Fibroblast of skin of back (primary cell): ENCODE results near the gene PEX11A. TPM values are rescaled to one million over a fixed set of nuclear protein-coding genes. Genes with fewer than 3 reads are reported as not detected.
A peak's percentile ranks its signal among the peaks of the same experiment; 100 is the strongest.
"Not testable (repeated sequence)": the region's sequence is repeated elsewhere in the genome, so short reads cannot be mapped to it uniquely, and the experiment has no call there.

Experiments
- DNase-seq: peaks from one replicate; pipeline ENCODE4 v3.0.0-alpha.2; 2013
- polyA plus RNA-seq, 2 experiments: library from polyadenylated mRNA; unstranded; fragments of 120-200 nt; gene quantifications; one replicate each; pipeline ENCODE4 v1.2.1, GENCODE V29; 2013; ENCODE audit not compliant: insufficient read length in 2 of 2

PEX11A gene, protein sequence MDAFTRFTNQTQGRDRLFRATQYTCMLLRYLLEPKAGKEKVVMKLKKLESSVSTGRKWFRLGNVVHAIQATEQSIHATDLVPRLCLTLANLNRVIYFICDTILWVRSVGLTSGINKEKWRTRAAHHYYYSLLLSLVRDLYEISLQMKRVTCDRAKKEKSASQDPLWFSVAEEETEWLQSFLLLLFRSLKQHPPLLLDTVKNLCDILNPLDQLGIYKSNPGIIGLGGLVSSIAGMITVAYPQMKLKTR
- 4.5 TPM for polyA plus RNA-seq (2013, experiment 1 of 2; ENCODE audit: insufficient read length)
- polyA plus RNA-seq (2013, experiment 2 of 2; ENCODE audit: insufficient read length) = 3.5 TPM

DNA sequence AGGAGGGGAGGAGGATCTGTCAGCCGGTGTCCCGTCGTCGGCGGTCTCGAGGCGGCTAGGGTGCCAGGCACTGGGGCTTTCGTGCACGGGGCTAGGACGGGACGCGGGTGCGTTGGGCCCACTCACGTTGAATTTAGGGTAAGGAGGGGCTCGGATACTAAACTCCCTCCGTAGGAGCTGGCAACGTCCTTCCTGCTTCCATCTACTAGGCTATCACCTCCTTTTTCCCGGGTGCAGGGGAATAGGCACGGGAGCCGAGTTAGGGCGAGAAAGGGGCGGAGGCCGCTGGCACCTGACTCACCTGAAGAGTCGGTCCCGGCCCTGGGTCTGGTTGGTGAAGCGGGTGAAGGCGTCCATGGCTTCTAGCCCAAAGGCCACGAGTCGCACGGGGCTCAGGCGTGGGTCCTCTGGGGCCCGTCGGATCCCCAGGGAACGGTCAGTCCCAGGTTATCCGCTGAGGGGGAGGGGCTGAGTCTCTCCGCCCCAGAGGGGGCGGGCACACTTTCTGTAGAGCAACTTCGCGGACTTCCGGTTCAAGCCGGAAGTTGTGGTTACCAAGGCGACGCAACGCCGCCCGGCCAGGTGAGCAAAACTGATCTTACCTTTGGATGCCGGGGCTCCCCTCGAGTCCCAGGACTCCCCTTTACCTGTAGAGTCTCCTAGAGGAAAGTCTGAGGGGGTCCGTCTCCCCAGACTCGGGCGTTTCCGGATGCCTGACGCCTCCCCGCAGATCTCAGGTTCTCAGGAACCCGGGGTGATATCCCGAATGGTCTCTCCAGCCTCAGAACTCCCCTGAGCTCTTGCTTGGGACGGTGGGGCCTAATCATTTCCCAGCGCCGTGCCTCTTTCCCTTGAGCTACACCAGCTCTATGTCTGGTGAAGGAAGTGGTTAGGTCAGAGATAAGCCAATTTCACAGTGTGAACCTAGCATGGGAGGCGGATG lies at the start of gene PEX11A, which contains the start of gene WDR93:
PEX11A (minus strand) TSS at position 479 of the 943 bp plus-strand sequence; CDS start at position 357, 122 bp downstream.
WDR93 (plus strand) TSS at position 536 of the 943 bp plus-strand sequence. CDS start 10,936 bp downstream, outside the sequence.
- DNase-seq = peak; percentile 72

DNA sequence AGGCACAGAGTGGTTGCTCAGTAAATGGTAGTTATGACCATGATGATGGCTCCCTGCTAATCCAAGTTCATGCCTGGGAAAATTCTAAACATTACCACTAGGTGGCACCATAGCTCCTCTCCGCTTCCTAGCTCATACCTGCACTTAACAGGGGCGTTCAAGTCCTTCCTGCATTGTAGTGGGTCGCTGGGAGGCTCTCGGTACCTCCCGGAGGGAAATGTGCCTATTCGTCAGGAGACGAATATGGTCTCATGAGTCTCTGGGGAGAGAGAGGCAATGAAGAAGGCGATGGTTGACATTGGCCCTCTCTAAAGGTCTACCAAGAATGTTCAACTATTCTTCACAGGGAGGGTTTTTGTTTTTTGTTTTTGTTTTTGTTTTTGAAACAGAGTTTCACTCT lies 49.6 kb upstream of the PEX11A start:
- peak; percentile 65 for DNase-seq

DNA sequence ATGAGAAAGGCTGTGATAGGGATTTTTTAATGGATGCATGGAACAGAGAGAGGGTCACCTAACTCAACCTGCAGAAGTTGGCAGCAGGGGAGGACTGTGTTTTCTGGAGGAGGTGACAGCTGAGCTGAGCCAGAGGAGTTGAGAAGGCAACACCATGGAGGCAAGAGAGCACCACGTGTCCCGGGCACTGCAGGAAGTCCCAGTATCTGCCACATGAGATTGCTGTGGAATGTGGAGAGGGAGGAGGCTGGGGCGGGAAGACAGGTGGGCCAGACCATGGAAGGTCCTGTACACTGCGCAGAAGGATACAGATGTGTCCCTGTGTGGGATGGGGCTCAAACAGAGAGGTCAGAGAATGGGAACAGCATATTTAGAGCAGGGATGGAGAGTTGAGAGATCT lies 45.2 kb upstream of the PEX11A start:
- no peak for DNase-seq

DNA sequence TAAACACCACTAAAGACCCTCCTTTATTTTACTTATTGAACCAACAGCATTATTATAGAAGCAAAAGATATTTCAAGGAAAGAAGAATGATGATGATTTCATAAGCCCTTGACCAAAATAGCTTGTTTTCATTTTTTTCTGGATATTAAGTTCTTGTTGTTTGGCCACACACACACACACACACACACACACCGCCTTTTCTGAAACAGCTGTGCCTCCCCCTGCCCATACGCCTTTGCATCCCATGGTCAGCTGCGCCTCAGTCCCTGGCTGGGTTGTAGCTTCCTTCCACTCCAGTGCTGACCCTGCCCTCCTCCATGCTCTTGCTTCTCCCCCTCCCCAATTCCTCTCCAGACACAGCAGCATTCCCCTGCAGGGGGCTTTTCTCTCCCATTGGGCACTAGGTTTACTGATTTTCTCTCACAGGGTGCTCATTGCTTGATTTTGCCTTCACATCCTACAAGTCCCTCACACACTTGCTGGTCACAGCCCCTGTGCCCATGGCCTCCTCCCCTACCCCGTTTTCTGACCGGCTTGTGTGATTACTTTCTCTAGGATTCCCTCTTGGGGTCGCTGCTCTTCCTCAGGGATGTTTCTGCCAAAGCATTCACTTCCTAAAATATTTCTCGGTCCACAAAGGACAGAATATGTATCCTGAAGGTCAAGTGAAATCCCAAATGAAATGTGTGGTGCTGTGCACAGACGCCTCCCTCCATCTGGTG lies 42.1 kb upstream of the PEX11A start:
- no peak for DNase-seq

DNA sequence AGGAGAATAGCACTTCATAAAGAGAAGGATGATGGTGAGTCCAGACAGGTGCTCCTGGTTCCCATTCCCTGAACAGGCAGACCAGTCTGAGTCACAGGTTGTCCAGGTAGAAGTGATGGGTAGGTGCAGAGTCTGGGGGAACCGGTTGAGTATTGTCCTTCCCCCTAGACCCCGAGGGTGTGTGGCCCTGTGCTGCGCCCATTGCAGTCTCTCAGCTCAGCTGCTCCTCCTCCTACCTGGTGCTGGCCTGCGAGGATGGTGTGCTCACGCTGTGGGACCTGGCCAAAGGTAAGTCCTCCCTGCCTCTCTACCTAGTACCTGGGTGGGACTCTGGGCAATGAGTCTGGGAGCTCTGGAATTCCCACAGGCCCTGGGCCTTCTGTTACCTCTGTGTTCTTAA lies 40.7 kb upstream of the PEX11A start:
- no peak for DNase-seq

DNA sequence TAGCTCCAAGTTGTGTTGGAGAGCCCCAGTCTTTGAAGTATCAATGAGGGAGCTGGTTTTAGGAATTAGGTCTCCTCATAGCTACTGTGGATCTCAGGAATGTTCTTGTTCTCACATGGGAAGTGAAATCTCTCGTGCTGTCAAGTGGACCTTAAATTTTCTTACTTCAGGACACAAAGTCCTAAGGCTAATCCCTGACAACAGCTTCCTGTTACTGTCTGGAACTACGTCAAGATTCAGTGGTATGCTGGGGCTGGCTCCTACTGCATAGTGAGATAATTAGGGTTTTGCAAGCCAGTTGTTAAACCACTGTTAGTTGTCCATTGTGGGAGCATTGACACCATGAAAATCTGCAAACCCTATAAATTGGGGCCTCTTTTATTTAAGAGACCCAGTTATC lies 37.7 kb upstream of the PEX11A start:
- DNase-seq = no peak

DNA sequence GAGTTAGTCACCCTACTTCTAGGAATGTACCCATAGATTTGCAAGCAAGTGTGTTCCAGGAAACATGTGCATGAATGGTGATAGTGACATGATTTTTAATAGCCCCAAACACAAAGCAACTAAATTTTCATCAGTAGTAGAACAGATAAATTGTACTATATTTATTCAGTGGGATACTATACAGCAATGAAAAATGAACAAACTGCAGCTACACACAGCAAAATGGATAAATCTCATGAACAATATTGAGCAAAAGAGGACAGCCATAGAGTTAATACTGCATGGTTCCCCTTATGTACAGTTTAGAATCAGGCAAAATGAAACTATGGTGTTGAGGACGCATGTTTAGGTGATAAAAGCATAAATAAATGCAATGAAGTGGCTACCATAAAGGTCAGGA lies 34.5 kb upstream of the PEX11A start:
- no peak for DNase-seq

DNA sequence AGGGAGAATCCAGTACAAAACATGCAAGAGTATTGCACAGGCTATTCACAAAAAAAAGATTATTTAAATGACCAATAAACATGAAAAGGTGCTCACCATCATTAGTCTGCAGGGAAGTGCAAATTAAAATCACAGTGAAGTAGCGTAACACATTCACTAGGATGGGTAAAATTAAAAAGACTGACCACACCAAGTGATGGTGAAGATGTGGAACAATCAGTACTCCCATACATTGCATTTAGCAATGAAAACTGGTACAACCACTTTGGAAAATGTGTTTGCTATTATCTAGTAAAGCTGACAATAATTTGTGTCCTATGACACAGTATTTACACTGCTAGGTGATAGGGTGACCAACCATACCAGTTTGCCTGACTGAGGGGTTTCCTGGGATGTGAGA lies 34.1 kb upstream of the PEX11A start:
- DNase-seq = no peak

DNA sequence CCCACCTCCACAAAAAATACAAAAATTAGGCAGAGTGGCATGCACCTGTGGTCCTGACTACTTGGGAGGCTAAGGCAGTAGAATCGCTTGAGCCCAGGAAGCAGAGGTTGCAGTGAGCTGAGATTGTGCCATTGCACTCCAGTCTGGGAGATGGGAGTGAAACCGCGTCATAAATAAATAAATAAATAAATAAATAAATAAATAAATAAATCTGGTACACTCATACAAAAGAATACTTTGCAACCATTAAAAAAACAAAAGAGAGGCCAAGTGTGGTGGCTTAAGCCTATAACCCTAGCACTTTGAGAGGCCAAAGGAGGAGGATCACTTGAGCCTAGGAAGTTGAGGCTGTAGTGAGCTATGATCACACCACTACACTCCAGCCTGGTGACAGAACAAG lies 32.5 kb upstream of the PEX11A start:
- DNase-seq = no peak

DNA sequence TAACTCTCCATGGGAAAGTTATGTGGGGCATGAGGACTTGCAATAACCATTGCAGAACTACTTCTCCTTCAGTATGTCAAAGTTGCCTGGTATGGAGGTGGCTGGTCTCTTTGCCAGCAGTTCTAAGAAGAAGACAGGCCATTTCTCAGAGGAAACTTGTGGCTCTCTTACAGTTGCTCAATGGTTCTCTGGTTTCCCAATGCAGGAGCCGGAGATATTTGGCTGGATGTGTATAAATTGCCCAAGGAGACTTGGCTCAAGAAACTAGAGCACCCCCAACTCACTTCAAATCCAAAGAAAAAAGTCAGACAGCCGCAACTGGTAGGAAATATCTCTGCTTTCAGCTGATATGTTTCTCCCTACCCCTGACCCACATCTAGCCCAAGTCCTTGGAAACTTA lies 24.2 kb upstream of the PEX11A start:
- no peak for DNase-seq

DNA sequence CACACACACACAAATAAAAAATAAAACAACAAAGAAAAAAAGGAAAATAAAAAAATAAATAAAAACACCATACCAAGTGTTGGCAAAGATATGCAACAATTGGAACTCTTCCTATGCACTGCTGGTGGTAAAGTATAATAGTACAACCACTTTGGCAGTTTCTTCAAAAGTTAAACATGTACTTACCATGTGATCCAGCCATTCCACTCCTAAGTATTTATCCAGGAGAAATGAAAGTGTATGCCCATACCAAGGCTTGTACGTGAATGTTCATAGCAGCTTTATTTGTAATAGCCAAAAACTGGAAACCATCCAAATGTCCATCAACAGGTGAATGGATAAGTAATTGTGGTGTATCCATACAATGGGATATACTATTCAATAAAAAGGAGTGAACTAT lies 17.0 kb upstream of the PEX11A start:
- DNase-seq = no peak

DNA sequence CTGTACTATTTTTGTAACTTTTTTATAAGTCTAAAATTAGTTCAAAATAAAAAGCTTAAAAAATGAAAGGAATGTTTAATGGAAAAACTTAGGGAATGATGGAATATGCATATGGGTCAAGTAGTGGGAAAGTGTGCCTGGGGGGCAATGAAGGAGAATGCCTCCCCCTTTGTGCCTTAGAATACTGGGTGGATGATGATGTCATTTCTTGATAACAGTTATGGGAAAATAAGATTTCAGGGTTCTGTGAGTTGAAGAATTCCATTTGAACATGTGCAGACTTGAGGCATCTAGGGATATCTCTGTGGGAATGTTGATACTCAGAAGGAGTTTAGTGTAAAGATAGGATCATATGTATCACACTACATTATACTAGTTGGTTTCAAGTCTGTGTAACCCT lies 13.9 kb upstream of the PEX11A start:
- peak; percentile 69 for DNase-seq

DNA sequence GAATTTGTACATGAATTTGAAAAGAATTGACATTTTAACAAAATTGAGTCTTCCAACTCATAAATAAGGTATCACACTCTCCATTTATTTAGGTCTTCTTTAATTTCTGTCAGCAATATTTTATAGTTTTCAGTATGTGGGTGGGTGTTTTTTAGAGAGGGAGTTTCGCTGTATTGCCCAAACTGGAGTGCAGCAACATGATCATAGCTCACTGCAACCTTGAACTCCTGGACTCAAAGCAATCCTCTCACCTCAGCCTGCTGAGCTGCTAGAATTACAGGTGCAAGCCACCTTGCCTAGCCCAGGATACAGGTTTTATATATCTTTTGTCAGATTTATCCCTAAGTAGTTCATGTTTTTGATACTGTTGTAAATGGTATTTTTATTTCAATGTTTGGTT lies 4.6 kb upstream of the PEX11A start:
- DNase-seq = no peak

DNA sequence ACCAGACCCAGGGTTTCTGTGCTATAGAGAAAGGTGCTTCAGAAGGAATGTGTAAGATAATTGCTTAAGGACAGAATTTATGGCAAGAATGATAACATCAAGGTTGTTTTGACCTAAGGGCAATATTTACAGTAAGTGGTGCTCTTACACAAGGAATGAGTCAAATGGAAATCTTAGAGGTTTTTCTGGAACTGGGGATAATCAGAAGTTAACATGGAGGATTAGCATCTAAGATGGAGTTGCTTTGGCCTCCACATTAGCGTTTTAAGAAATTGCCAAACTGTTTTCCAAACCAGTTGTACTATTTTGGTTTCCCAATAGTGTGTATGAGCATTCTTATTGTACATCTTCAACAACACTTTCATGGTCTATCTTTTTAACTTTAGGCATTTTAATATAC lies 3.1 kb upstream of the PEX11A start:
- DNase-seq = no peak

DNA sequence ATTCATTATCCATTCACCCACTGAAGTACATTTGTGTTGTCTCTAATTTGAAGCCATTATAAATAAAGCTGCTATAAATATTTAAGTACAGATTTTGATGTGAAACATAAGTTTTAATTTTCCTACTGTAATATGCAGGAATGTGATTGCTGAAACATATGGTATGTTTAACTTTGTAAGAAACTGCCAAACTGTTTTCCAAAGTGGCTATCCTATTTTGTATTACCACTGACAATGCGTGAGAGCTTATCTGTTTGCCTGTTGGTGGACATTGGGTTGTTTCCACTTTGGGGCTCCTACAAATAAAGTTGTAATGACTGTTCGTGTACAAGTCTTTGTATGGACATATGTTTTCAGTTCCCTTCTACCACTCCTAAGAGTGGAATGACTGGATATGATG lies 2.5 kb upstream of the PEX11A start:
- DNase-seq = no peak

DNA sequence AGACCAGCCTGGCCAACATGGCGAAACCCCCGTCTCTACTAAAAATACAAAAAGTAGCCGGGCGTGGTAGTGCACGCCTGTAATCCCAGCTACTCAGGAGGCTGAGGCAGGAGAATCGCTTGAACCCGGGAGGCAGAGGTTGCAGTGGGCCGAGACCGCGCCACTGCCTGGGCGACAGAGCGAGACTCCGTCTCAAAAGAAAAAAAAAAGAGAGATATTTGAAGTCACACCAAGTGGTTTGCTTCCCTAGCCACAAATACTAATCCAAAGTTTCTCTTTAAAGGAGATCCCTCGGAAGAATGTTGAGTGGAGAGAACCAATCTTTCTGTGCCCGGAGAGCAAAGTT lies 651 bp downstream of the PEX11A start:
- DNase-seq = not testable (repeated sequence)

DNA sequence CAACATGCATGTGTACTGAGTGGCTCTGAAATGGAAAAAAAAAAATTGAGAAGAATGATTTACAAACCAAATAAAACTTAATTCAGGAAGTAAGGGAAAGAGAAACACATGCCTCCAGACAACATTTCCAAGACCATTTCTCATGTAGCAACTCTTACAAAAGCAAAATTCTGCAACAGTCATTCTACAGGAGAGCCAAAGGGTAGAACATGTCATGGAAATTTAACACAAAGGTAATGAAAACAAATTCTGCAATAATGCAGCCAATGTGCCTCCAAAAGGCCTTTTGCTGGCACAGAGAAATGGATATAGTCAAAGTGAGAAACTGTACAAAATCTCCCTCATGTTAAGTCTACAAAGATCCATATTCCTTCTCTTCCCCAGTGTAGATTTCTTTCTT lies 4.0 kb downstream of the PEX11A start:
- DNase-seq = no peak

DNA sequence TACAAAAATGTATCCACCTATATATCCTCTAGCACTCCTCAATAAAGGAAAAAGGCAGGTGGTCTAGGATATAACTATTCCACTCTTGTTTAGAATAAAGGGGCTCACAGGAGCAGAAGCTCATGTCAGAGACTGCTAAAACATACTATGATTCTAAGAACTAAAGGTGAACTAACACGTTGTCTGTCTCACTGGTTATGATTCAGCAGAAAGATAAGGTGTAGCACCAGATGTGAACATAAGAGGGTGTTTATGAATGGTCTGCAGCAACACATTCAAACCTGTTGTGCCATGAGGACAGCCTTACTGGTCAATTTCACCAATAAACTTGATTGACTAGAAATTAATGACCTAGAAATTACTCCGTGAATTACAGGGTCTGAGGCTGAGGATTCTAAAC lies 4.6 kb downstream of the PEX11A start:
- no peak for DNase-seq

DNA sequence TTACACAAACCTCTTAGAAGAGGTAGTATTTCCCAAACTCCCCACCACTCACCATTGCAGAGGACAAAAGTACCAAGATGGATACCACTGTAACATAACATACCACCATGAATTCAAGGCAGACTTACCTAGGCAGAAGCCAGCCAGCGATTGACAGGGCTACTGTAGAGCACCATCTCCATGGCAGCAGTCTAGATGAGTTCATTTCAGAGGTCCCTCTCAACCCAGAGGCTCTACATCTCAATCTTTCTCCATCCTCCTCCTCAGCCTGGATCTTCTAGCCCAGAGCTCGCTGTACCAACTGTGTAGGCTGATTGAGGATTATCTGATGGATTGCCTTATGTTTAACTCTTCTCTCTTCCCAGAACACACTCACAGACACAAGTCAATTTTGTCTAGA lies 9.4 kb downstream of the PEX11A start:
- no peak for DNase-seq

DNA sequence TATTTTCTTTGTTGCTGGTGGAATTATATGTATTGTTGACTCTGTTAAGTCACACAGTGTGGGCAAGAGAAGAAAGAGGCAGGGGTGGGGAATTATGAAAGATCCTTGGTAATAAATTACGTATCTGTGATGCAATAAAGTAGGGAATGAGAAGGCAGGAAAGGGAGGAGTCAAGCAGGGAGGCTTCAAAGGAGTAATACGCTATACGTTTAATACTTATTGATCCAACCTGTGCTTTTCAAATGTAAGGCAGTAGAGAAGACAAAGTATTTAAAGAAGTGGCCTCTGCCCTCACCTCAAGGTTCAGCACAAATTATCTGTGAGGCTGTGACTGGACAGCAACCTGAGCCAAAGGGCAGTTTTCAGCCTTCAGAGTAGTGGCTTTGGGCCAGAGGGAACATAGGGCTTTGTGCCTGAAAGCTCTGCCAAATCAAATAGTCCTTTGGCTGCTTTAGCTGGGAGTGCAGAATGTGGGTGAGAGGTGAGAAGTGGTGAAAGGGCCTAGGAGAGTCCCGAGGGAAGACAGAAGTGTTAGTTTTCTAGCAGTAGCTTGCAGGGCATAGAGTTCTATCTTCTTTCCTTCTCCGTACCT lies 10.2 kb downstream of the PEX11A start:
- no peak for DNase-seq

DNA sequence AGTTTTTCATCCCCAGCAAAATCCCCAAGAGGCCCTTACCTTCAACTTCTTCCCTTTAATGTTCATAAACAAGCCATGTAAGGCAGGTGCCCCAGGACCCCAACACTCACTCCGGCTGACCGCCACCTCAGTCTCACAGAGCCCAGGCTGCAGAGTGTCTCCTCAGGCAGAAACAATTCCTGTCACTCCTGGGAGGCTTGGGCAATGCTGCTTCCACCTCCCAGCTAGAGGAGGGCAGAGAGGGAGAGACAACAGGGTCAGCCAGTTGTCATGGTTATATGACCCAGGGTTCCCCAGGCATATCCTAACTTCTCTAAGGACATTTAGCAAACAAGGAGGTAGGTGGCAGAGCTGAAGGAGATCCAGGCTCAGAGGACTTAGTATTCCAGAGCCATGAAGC lies 11.3 kb downstream of the PEX11A start, which contains the start of gene PLIN1:
PLIN1 (minus strand) TSS at position 156 of the 400 bp plus-strand sequence. CDS start 1,878 bp downstream, outside the sequence.
- DNase-seq = no peak

DNA sequence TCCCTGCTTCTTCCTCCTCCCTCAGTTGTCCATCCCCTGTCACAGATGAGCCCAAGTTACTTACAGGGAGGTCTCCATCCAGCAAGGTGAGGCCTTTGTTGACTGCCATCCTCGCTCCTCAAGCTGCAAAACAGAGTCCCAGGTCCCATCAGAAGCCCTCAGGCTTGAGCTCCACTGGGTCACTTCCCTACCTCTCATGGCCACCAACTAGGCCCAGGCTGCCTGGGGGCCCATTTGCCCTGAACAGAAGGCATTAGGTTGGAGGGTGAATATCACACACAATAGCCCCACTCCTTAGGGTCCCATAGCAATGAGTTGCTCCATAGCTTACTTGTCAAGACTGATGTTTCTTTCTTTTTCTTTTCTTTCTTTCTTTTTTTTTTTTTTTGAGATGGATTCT lies 13.2 kb downstream of the PEX11A start:
- DNase-seq = no peak

DNA sequence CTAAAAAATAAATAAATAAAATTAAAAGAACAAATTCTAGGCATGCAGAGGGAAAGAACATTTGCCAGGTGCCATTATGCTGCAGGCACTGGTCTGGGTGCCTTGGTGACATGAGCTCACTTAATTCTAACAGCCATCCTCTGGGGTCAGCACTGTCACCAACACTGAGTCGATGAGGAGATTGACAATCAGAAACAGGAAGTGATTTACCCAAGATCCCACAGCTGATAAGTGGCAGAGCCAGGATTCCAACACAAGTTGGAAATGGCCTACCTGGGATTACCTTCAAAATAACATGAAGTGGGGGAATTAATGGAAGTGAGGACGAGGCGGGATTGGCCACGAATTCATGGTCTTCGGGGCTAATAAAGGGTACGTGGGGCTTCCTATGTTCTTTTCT lies 14.9 kb downstream of the PEX11A start:
- no peak for DNase-seq
